Endothelial cell of umbilical vein (primary cell): ENCODE data around the gene GRIK3. TPM values are rescaled to one million over a fixed set of nuclear protein-coding genes. Genes with fewer than 3 reads are reported as not detected.

Experiments used
- BruUV-seq: library from RNA; stranded (reverse); fragments of 400-500 nt; replicated peaks from 2 replicates; lab custom pipeline; 2021; lab: Mats Ljungman, UMichigan
- CTCF ChIA-PET: fragments of 300-600, 350-600 bp; sonication (Branson Sonifier 250); formaldehyde crosslinking; loops from one replicate; lab custom pipeline; 2021; ENCODE audit warnings: antibody characterized with exemption, inconsistent platforms; lab: Charles Lee
- POLR2A ChIA-PET: fragments of 300-600, 350-600 bp; sonication (Branson Sonifier 250); formaldehyde crosslinking; loops from one replicate; lab custom pipeline; 2021; ENCODE audit warnings: antibody characterized with exemption, inconsistent platforms; lab: Charles Lee
- DNase-seq: peaks from one replicate; pipeline ENCODE4 v3.0.0-alpha.2; 2011; ENCODE audit warnings: low read depth, low spot score
- FAIRE-seq: peaks from 2 replicates; lab custom pipeline; 2011; peaks lifted over from hg19 to GRCh38; lab: Jason Lieb, UNC
- H2AFZ ChIP-seq: 2 replicates; pipeline ENCODE4 v1.6.0; 2012; ENCODE audit warnings: low read depth, low read length, control low read depth, inconsistent platforms
- H3K27ac ChIP-seq: 2 replicates; pipeline ENCODE4 v1.5.1; 2011; ENCODE audit warnings: low read depth, mild to moderate bottlenecking, control low read depth, low read length, moderate library complexity; ENCODE audit not compliant: insufficient read depth
- H3K27me3 ChIP-seq, 2 experiments: 2 replicates each; pipeline versions ENCODE4 v1.6.0 to v1.6.1; 2011; ENCODE audit warnings: low read length in 2 of 2, mixed read lengths in 1 of 2; ENCODE audit not compliant: control insufficient read depth in 2 of 2, insufficient read depth in 2 of 2
- H3K36me3 ChIP-seq, 2 experiments: 2 replicates in 1 of 2; 3 replicates in 1 of 2; pipeline ENCODE4 v1.5.1; 2011; ENCODE audit warnings: low read length in 2 of 2, mild to moderate bottlenecking in 1 of 2, moderate library complexity in 1 of 2; ENCODE audit not compliant: control insufficient read depth in 2 of 2, insufficient read depth in 2 of 2; ENCODE audit errors: extremely low read depth in 1 of 2
- H3K4me1 ChIP-seq: 3 replicates; pipeline ENCODE4 v1.5.1; 2011; ENCODE audit warnings: mild to moderate bottlenecking, low read length; ENCODE audit not compliant: control insufficient read depth, insufficient read depth; ENCODE audit errors: extremely low read depth
- H3K4me2 ChIP-seq: 2 replicates; pipeline ENCODE4 v1.6.1; 2011; ENCODE audit warnings: low read length, control low read depth, mixed read lengths; ENCODE audit not compliant: insufficient read depth
- H3K4me3 ChIP-seq, 3 experiments: fragments of 200-600 bp in 1 of 3; sonication (generic), shearing (Covaris generic) in 1 of 3; replicated peaks in 1 of 3; 2 replicates each; pipeline ENCODE4 v1.5.1; 2011 to 2016; ENCODE audit warnings: control low read depth in 3 of 3, low read length in 3 of 3, mild to moderate bottlenecking in 2 of 3, inconsistent platforms in 1 of 3, low read depth in 1 of 3, moderate library complexity in 1 of 3; ENCODE audit not compliant: insufficient read depth in 1 of 3
- H3K79me2 ChIP-seq: 2 replicates; pipeline ENCODE4 v1.6.0; 2012; ENCODE audit warnings: low read length, inconsistent platforms; ENCODE audit not compliant: control insufficient read depth, insufficient read depth
- H3K9ac ChIP-seq: replicated peaks from 2 replicates; pipeline ENCODE3; 2011; ENCODE audit warnings: low read length, control low read depth; ENCODE audit not compliant: insufficient read depth; ENCODE audit errors: extremely low read depth
- H3K9me1 ChIP-seq: replicated peaks from 3 replicates; pipeline ENCODE4 v1.6.0; 2011; ENCODE audit warnings: mild to moderate bottlenecking, low read length; ENCODE audit not compliant: control insufficient read depth, insufficient read depth; ENCODE audit errors: extremely low read depth
- H3K9me3 ChIP-seq: replicated peaks from 2 replicates; pipeline ENCODE4 v1.5.1; 2012; ENCODE audit warnings: low read length, inconsistent platforms; ENCODE audit not compliant: control insufficient read depth, insufficient read depth
- H4K20me1 ChIP-seq: replicated peaks from 2 replicates; pipeline ENCODE3; 2011; ENCODE audit warnings: mild to moderate bottlenecking, low read length; ENCODE audit not compliant: control insufficient read depth, insufficient read depth; ENCODE audit errors: extremely low read depth
- GATA2 ChIP-seq: IDR thresholded peaks from 2 replicates; pipeline ENCODE4 v1.7.0; 2011; ENCODE audit warnings: low read depth, mild to moderate bottlenecking, moderate library complexity, mixed read lengths, low read length; ENCODE audit not compliant: insufficient read length, insufficient read depth
- JUN ChIP-seq: IDR thresholded peaks from 2 replicates; pipeline ENCODE4 v1.6.1; 2011; ENCODE audit warnings: borderline replicate concordance, low read depth; ENCODE audit not compliant: insufficient read length, insufficient read depth
- MYC ChIP-seq: IDR thresholded peaks from one replicate; pipeline ENCODE4 v1.6.1; 2011; ENCODE audit warnings: mild to moderate bottlenecking, low read depth, low read length
- POLR2A ChIP-seq: IDR thresholded peaks from 2 replicates; pipeline ENCODE4 v1.6.1; 2012; ENCODE audit warnings: low read depth, mild to moderate bottlenecking, control low read depth, low read length
- dilution Hi-C: fragments of 300-500 bp; cut with MboI; formaldehyde crosslinking; loops from one replicate; pipeline ENCODE4 v1.15.0; 2019; ENCODE audit warnings: low sequenced_read_pairs; ENCODE audit not compliant: extremely low pct_ligation_motif_present
- intact Hi-C: fragments of 100-400 bp; cut with micrococcal nuclease; formaldehyde crosslinking; loops from one replicate; pipeline ENCODE4 v1.10.0; 2022
- polyA plus RNA-seq, 4 experiments: library from polyadenylated mRNA; depleted of rRNA in 3 of 4; stranded (reverse) in 3 of 4; unstranded in 1 of 4; fragments of >200 nt; gene quantifications; 2 replicates each; pipeline versions ENCODE4 v1.2.1 to v1.2.3, GENCODE V29; 2011 to 2012; ENCODE audit warnings: missing spikeins in 1 of 4
- total RNA-seq: library from RNA; stranded (reverse); gene quantifications from 2 replicates; pipeline ENCODE4 v1.2.3, GENCODE V29; 2021

The GRIK3 gene
- total and polyA plus RNA-seq, 2 donors (not counting 3 experiments of a cell fraction or from before 2014, with no cell fraction given): not detected

GRCh38 chr1:36924282-36924811 lies 110.0 kb downstream of the GRIK3 start:
- dilution Hi-C loops (no loop called here), intact Hi-C loops (no loop called here)
- DNase-seq (peak; percentile 28), FAIRE-seq (no peak)
- no TSS peak for BruUV-seq
- CTCF ChIA-PET: interaction anchor here (1.0 kb wide), 1 partner anchor 13 kb away, joined by 3 read pairs; no protein-coding TSS in a partner anchor
- POLR2A ChIA-PET: no interaction called here
- Histone ChIP-seq H3K9me3 (no peaks in the 10 kb centered on the region), H3K9me1 (no peaks in the 10 kb centered on the region), H4K20me1 (no peaks in the 10 kb centered on the region), H3K9ac (no peak overlapping the region), H3K79me2 (no peaks in the 10 kb centered on the region), H3K4me2 (no peak overlapping the region), H2AFZ (no peak overlapping the region), H3K4me1 (no peaks in the 10 kb centered on the region), H3K27ac (no peak overlapping the region), H3K36me3 (no peaks in the 10 kb centered on the region), H3K4me3 (no peak overlapping the region), H3K27me3 (no peaks in the 10 kb centered on the region)
- TF ChIP-seq MYC (no peak), GATA2 (no peak), JUN (no peak)

- BruUV-seq: no TSS peak
- H3K4me3 ChIP-seq: no peak overlapping the region
- CTCF ChIA-PET: no interaction called here
Observed at GRCh38 chr1:36922593-36923426, 111.5 kb downstream of the GRIK3 start.

More at GRCh38 chr1:36922593-36923426, 111.5 kb downstream of the GRIK3 start:
- DNase-seq (no peak), FAIRE-seq (no peak)
- Histone ChIP-seq H3K27ac (no peak overlapping the region), H3K36me3 (no peaks in the 10 kb centered on the region), H3K9ac (no peak overlapping the region), H3K9me3 (no peaks in the 10 kb centered on the region), H3K79me2 (no peaks in the 10 kb centered on the region), H4K20me1 (no peaks in the 10 kb centered on the region), H3K27me3 (no peaks in the 10 kb centered on the region), H3K4me2 (no peak overlapping the region), H2AFZ (no peak overlapping the region), H3K4me1 (no peaks in the 10 kb centered on the region), H3K9me1 (no peaks in the 10 kb centered on the region)
- intact Hi-C loops (no loop called here), dilution Hi-C loops (no loop called here)
- TF ChIP-seq POLR2A: no peak
- POLR2A ChIA-PET: no interaction called here
